ENCODE results near the gene FBXW5. TPM values are rescaled to one million over a fixed set of nuclear protein-coding genes. Genes with fewer than 3 reads are reported as not detected.
A peak's percentile ranks its signal among the peaks of the same experiment; 100 is the strongest.

FBXW5 gene
- total and polyA plus RNA-seq, 9 of the 15 experiments (the other 6 are each of a cell fraction or from before 2014, with no cell fraction given), result 0.21 to 128 (median 37.0) TPM

- TF ChIP-seq IRF9 (tag; IDR thresholded peaks at IDR 0.05) (no peak), PKNOX1 (IDR thresholded peaks at IDR 0.05) (no peak), SNRNP70 (optimal IDR thresholded peaks at IDR 0.05; ENCODE audit: low read depth, low read length) (no peak), NR2C2 (CRISPR knock-in tag; IDR thresholded peaks at IDR 0.05) (no peak; the same call in 1 of the 2 replicates), NR2C2 (tag; IDR thresholded peaks at IDR 0.05) (peak; percentile 87), NFXL1 (CRISPR knock-in tag; IDR thresholded peaks at IDR 0.05) (no peak), ZNF407 (IDR thresholded peaks at IDR 0.05; ENCODE audit: low read depth) (0 out of 2 replicates have a peak, but pooled peaks have one; percentile 1), GABPB1 (CRISPR knock-in tag; IDR thresholded peaks at IDR 0.05) (no peak), ZNF184 (CRISPR knock-in tag; IDR thresholded peaks at IDR 0.05) (no peak), KDM4B (IDR thresholded peaks at IDR 0.05; ENCODE audit: borderline replicate concordance in 2 of 2, low read depth in 1 of 2) (no peak), IRF1 (CRISPR knock-in tag; IDR thresholded peaks at IDR 0.05; ENCODE audit: borderline replicate concordance) (no peak), MTA2 (IDR thresholded peaks at IDR 0.05; ENCODE audit: low read depth) (no peak), E2F4 (CRISPR knock-in tag; IDR thresholded peaks at IDR 0.05; ENCODE audit: low read depth) (no peak), EGR1 (conservative IDR thresholded peaks at IDR 0.05) (peak; percentile 57), ELK1 (CRISPR knock-in tag; IDR thresholded peaks at IDR 0.05) (no peak)
Measured at GRCh38 chr9:136964833-136965422, 20.4 kb upstream of the FBXW5 start (continued).

Measured in K562 (cell line).